Stimulated activated CD8-positive, alpha-beta memory T cell treated with anti-CD3 and anti-CD28 coated beads, Interleukin-12 subunit alpha, Interleukin-12 subunit beta, amount 100 ng/mL, for 4 hours (primary cell): ENCODE measurements around the gene NOX5.
A peak's percentile ranks its signal among the peaks of the same experiment; 100 is the strongest.
"Not testable (repeated sequence)": the region's sequence is repeated elsewhere in the genome, so short reads cannot be mapped to it uniquely, and the experiment has no call there.

Experiments
- DNase-seq: peaks from one replicate; pipeline ENCODE4 v3.0.0-alpha.2; 2020; ENCODE audit warnings: low read depth

NOX5 gene

DNA sequence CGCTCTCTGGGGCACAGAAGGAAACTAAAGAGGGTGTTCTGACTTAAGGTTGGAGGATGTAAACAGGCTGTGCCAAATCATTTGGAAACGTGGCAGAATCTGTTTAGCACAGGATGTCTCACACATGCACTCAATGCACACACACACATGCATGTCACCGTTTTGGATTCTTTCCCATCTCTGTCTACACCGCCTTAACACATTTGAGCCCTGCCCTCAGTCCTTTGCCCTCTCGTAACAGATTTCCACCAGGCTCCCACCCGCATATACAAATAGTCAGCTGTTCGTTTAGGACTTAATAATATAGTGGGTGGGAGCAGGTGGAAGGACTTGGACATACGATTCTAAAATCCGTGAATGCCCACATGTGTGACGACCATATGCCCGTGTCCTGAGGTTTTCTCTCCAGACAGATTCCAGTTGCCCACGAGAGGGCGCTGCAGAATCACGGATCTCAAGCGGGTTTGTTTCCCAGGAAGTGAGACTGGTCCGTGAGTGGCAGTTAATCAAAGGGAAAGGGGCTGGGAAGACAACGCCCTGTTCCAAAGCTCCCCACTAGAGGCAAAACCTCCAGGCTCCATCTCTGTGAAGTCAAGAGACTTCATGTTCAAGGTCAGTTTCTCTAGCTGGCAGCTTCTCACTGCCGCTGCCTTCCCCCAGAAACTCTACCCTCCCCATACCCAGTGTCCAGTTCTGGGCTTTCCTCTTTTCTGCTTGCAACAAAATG, 44.5 kb downstream of the NOX5 start:
- DNase-seq: peak; percentile 35

DNA sequence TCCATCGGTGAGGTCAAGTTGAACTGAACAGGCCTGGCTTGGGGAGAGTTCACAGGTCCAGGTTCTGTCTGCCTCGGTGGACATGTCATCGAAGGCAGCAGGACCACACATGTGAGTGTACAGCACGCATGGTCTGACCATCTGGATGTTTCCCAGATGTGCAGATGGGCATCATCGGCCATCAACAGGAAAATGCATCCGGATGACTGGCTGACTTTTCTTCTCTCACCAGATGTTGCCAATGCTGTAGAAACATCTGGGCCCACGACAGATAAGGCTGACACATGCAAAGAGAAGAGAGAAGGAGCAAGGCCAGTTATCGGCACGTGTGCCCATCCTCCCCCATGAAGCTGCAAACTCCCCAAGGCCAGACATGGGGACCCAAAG, 45.1 kb downstream of the NOX5 start:
- DNase-seq: no peak

DNA sequence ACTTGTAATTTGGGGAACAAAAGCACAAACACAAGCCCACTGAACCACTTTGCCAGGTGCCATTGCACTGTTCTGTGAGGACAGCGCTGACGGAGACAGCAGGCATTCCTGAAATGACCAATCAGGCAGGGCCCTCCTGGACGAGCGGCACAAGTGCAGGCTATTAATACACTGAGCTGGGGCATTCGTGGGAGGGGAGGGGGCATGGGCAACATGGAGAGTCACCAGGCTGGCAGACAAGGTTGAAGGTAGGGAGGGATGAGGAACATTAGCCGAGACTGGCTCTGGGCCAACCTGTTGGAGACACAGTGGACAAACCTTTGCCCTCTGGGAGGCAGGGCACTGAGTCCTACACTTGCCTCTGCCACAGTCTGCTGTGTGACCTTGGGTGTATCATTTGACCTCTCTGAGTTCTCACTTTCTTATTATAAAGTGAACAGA, 45.6 kb downstream of the NOX5 start:
- DNase-seq: no peak

DNA sequence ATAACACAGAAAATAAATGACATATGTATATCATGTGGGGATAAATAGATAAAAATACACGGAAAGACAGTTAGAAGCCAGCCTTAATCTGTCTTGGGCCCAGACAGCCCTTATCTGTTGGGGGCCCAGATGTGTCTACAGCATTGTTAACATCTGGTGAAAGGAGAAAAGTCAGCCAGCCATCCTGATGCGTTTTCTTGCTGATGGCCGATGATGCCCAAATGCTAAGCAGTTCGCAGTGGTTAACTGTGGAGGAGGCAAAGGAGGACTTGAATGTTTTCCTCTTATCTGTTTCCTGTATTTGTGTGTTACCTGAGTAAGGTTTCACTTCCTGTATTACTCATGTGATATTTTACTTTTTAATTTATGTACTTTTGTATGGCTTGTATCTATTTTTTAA, 46.2 kb downstream of the NOX5 start:
- DNase-seq: no peak

DNA sequence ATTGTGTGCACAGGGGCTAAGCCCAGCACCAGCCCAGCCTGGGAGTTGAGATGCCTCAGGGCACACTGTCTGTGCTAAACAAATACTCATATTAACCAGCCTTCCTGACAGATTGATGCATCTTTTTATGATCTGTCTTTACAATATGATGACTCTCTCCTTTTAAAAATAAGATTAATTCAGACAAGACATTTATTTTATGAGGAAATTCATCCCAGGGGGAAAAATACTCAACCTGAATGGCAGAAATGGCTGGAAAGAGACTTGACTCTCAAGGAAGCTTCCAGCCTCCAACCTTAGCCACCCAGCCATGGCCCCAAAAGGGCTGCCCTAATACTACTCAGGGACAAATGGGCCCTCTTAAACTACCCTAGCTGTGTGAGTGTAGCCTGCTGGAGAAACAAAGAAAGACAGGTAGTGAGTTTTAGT, 46.9 kb downstream of the NOX5 start:
- DNase-seq: no peak

DNA sequence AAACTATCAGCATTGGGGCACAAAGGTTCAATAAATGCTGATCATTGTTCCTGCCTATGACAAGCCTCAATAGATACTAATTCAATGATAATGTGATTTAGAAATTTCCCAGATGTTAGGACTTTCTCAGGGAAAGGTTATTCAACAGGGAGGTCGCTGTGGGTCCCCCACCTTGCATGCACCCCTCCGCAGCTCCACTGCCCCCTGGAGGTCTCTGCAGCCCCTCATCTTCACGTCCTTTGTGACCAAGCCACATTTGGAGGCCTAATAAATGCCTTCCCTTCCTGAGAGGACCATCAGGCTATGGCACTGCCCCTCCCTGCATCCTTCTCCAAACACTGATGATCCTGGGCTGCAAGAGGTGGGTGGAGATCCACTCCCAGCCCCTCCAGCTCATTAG, 50.2 kb downstream of the NOX5 start:
- no peak for DNase-seq

DNA sequence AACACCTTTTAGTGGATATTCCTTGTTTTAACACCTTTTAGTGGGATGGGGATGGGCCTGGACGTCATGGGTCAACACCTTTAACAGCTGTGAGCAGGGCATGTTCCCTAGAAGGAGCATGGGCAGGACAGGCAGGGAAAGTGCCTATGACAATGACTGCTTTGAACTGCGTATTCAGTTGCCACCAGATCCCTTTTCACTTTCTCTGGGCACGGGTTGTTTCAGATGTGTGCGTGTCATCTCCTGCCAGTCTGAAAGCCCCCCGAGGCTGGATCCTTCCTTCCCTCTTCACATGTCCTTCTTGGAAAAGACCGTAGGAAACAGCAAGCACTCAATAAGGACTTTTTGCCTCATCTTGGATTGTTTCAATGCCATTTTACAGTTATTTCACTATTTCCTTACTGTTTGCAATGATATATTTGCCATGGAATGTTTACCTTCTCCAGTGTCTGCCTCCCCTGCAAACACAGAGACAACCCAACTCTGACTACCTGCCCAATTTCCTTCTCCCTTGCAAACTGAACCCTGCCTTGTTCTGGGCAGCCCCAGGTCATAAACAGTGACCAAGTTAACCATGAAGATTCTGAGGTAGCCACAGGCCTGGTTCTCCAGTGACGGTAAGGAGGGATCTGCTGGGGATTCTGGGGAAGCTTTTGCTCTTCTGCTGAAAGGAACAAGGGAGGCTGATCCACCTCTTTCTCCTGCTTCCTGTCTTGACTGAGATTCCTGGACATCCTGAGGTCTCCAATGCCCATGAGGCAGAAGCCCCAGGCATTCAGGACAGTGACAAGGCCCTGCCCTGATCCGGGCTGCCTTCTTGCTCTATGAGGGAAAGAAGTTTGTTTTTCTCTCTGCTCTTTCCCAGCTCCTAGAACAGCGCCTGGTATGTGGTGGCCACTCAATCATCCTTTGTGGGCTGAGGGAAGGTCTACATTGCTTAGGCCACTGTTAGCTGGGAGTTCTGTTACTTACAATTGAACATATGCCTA, 51.8 kb downstream of the NOX5 start:
- no peak for DNase-seq

DNA sequence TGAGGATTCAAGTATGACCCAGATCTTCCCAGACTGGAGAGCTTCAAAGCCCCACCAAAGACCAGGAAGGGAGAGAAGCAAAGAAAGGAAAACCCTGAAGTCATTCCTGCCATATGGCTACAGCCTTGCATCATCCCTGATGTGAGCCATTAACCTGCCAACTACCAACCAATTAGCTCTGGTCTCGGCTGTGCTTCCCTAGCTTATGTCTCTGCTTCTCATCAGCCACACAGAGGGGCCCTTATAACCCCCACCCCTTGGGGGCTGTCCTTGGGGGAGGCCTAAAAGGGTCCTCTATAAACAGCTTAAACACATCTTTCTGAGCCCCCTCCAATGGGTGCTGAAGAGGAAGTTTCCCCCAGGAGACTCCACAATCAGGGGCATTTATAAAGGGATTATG, 52.8 kb downstream of the NOX5 start:
- DNase-seq: no peak

DNA sequence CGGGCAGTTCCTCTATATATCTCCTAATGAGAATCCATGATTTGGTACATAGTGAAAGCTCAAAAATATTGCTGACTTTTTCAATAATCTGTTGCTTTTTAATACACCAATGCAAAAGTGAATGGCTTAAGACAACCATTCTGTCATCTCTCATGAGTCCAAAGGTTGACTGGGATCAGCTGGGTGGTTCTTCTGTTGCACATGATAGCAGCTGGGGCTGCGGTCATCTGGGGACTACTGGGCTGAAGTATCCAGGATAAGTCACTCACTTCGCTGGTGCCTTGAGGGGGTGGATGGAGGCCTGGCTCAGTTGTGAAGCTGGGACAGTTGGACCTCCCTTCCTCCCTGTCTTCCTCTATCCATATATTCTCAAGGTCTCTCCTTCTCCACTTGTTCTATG, 53.7 kb downstream of the NOX5 start:
- DNase-seq: no peak

DNA sequence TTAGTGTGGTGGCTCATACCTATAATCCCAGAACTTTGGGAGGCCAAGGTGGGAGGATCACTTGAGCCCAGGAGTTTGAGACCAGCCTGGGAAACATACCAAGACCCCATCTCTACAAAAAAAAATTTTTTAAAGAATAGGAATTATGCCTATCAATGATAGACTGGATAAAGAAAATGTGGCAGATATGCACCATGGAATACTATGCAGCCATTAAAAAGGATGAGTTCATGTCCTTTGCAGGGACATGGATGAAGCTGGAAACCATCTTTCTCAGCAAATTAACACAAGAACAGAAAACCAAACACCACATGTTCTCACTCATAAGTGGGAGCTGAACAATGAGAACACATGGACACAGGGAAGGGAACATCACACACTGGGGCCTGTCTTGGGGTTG, 54.8 kb downstream of the NOX5 start:
- not testable (repeated sequence) for DNase-seq

DNA sequence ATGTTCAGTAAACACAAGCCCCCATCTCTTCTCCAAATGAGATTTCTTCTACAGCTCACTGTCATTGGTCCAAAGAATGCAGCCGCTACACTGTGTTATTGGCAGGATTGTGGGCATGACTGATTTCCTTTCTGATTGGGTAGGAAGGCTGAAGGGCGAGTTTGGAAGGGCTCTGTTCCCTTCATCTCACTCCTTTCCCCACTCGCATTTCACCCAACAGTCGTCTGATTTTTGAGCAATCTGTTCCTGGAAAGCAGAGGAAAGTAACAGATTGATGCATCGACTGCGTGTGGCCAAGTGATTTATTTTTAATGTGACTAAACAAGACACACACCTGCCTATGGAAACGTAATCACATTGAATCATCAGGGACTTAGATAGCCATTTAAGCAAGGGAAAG, 55.5 kb downstream of the NOX5 start:
- no peak for DNase-seq

DNA sequence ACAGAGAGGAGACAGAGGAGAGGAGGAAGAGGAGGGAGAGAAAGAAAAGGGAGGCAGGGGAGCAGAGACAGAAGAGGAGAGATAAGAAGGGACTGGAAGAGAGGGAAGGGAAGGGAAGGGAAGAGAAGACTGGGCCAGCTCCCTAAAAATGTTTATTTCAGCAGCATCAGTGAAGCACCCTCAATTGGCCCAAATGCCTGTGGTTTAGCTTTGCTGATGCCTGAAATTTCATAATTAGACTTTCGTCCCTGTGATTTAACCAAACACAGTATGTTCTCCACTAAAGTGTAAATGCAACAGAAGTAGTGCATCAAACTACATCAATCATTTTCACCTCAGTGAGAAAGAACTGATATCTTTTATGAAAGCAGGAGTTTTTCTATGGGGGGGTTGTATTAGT, 55.9 kb downstream of the NOX5 start:
- no peak for DNase-seq

DNA sequence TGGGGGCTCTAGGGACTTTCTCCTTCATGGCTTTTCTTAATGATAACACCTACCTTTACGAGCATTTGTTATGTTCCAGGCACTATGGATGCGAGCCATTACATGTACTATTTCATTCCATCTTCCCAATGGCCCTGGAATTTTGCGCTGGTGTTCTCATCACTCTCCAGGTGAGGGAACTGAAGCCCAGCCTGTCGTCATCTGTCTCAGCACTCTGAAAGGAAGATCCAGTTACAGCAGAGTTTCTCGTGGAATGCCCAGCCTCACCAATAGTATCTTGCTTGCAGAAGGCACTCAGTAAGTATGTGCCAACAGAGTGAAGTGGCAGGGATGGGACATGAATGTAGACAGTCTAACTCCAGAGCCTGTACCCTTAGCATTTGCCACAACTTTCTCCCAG, 56.8 kb downstream of the NOX5 start:
- DNase-seq: no peak

DNA sequence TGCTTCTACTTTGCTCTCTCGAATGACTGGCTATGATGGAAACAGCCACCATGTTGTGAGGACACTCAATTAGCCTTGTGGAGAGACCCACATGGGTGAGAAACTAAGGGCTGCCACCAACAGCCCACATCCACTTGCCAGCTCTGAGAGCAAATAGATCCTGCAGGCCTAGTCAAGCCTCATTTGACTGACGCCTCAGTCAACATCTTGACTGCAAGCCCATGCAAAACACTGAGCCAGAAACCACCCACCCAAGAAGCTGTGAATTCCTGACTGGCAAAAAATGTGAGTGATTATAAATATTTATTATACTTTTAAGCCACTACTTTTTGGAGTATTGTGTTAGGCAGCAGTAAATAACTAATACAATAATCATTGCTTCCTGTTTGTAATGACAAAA, 58.4 kb downstream of the NOX5 start:
- no peak for DNase-seq

DNA sequence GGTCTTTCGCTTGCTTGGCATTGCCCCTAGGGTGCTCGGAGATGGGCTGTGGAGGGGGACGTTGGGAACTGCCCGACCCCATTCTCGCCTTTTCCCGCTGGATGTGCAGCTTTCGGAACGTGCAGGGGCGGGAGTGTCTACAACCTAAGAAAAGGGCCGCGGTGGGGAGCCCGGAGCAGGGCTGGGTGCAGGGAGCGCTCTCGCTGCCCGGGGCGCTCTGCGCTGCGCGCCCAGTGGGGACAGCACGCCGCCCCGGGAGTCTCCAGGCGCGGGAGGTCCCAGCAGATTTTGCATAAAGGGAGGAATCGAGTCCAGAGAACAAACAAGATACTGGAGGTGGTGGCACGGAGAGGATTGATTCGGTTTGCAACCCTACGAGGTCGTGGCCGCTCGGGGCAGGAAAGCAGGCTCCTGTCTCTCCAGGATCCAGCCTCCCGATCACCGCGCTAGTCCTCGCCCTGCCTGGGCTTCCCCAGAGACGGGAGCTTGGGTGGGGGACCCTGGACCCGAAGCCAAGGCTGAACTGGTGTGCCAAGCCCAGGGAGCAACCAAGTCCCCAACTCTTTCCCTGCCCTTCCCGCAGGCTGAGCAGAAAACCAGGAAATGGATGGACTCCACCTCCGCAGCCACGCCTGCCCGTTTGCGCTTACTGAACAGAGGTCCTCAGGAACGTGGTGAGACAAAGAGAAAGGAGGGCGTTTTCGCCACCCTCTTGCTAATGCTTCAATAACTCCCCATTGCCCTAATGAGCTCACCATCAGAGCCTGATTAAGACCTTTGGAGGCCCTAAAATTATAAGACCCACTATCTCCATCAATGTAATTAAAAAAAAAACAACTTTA, 59.7 kb downstream of the NOX5 start:
- DNase-seq: no peak

DNA sequence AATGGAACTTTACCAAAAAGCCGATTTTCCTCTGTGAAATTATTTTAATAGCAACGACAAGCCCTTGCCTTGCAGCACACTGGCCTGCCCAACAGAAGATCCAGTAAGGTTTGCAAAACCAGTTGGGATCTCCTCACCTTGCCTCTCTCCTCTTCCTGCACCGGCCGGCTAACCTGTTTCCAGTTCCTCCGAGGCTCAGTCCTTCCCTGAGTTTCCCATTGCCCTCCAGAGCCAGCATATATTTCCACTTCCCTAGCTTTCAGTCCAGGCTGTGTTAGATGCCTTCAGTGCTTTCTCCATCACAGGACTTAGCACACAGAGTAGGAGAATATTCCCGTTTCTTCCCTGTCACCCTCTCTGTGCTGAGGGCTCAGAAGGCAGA, 60.3 kb downstream of the NOX5 start:
- no peak for DNase-seq

DNA sequence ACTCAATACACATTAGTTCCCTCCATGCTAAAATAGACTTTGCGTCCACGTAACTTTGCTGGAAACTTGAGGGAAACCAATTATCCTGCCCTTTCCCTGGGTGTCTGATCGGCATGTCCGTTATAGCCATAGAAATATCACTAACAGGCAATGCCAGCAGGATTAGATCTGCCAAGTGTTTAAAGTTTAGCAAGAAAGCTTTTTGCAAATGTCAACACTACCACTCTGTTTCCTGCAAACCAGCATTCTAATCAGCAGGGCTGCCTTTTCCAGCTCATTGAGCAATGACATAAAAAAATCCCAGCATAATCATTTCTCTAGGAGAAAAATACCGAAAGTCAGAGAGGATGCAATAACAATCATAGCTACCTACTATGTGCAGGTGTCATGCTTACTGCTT, 60.9 kb downstream of the NOX5 start:
- DNase-seq: no peak

DNA sequence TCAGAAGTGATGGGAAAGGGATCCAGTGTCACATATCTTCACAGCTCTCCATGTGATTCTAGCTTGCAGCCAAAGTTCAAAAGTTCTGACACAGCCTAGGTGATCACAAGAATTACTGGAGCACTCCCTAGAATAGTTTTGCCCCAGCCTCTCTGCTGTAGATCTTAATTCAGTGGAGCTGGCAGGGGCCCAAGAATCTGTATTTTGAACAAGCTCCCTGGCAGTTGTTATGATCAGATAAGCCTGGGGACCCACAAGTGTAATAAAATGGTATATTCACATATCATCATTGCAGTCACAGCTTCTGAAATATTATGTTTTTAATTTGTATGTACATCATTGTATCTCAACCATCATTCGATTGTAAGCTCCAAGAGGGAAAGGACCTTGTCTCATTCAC, 62.3 kb downstream of the NOX5 start:
- no peak for DNase-seq

DNA sequence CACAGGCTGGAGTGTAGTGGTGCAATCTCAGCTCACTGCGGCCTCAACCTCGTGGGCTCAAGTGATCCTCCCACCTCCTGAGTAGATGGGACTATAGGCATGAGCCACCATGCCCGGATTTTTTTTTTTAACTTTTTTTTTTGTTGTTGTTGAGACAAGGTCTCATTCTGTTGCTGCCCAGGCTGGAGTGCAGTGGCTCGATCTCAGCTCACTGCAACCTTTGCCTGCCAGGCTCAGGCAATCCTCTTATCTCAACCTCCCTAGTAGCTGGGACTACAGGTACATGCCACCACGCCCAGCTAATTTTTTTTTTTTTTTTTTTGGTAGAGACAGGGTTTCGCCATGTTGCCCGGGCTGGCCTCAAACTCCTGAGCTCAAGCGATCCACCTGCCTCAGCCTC, 64.1 kb downstream of the NOX5 start:
- no peak for DNase-seq

DNA sequence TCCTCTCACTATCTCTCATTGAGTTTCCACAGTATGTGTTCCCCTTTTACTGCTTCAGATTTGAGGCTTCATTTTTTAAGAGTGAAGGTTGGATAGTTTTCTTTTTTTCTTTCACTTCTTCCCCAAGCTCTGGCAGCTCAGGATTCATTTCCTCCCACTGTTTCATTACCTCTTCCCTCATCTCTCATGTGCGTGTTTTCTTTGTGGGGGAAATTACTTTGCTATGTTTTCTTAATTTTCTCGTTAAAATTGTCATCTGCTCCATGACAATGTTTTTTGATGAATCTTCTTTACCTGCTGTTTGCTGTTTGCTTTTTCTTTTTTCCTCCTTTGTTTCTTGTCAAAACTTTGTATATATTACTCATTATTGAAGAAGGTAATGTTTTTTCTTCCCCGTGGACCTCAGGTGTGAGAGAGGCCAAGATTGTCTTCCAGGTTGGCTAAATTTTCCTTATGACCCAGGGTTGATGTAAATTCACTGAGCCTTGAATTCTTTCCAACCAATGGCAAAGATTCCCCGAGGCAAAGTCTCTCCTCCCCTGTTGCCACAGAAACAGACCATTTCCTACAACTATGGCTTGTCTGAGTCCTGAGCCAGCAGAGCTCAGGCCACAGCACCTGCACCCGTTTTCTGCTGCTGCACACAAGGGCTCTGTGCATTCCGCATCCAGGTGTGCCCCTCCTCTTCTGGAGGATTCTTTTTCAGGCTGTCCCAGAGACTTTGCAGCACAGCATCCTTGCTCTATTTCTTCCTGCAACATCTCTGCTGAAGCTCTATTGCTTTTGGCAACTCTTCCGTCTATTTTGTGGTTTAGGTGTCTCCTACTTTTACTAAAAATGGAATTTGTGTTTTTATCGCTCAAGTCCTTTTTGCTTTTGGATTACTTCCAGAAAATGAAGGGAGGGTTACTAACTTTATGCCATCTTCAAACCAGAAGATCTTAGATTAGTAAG, 66.1 kb downstream of the NOX5 start:
- no peak for DNase-seq

DNA sequence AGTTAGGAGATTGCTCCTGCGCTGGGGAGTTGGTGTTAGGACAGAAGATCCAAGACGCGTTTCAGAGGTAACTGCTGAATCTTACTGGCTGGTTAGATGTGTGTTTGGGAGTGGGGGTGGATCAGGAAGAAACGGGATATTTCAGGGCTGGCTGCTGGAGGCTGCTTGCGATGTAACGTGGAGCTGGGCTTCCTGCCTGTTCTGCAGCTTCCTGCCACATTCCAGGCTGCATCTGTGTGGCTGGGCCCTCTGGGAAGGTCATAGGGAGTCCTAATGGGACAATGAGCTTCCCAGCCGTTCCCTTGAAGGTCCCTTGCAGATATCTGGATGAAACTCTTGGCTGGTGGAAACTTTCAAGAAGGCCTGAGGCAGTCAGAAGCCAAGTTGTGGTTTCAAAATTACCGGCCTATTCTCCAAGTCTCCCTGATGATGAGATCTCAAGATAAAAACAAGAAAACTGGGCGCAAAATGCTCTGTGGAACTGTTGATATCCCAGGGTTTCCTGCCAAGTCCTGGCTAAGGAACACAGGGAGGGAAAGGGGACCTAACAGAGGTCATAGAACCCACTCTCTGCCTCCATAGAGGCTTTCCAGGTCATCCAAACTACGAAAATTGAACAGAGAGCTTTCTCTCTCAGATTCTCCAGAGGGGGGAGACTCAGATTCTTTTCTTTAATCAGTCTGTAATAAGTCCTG, 67.0 kb downstream of the NOX5 start:
- no peak for DNase-seq
